NCI-H774 (cell line): Measurements from ENCODE around the gene CHCHD4.

ENCODE experiments used
- DNase-seq: peaks from one replicate; lab custom pipeline; 2025; lab: John Stamatoyannopoulos, UW

CHCHD4 gene

GRCh38 chr3:14150078-14150477 is 25.4 kb upstream of the CHCHD4 start:
- no peak for DNase-seq

- no peak for DNase-seq
These were observed 23.6 kb upstream of the CHCHD4 start for GRCh38 chr3:14148041-14148985.

GRCh38 chr3:14147617-14148016 is 22.9 kb upstream of the CHCHD4 start:
- DNase-seq = no peak

- no peak for DNase-seq
These were observed 22.4 kb upstream of the CHCHD4 start for GRCh38 chr3:14147066-14147435.

GRCh38 chr3:14146381-14147065 is 21.9 kb upstream of the CHCHD4 start:
- no peak for DNase-seq

- no peak for DNase-seq
These were observed 21.2 kb upstream of the CHCHD4 start for GRCh38 chr3:14145670-14146380.

- DNase-seq = no peak
These were observed 20.6 kb upstream of the CHCHD4 start for GRCh38 chr3:14145236-14145635.

- DNase-seq = peak; percentile 68
These were observed 19.9 kb upstream of the CHCHD4 start for GRCh38 chr3:14144423-14145075.

- no peak for DNase-seq
These were observed 18.9 kb upstream of the CHCHD4 start for GRCh38 chr3:14143271-14144225.

- no peak for DNase-seq
These were observed 18.0 kb upstream of the CHCHD4 start for GRCh38 chr3:14142567-14143270.

GRCh38 chr3:14141602-14142341 is 17.1 kb upstream of the CHCHD4 start:
- no peak for DNase-seq

GRCh38 chr3:14141144-14141543 is 16.5 kb upstream of the CHCHD4 start:
- DNase-seq = peak; percentile 11

GRCh38 chr3:14140668-14141067 is 16.0 kb upstream of the CHCHD4 start:
- DNase-seq = no peak

- no peak for DNase-seq
These were observed 15.1 kb upstream of the CHCHD4 start for GRCh38 chr3:14139771-14140170.

- DNase-seq = no peak
These were observed 14.4 kb upstream of the CHCHD4 start for GRCh38 chr3:14138878-14139655.

- no peak for DNase-seq
These were observed 13.6 kb upstream of the CHCHD4 start for GRCh38 chr3:14138109-14138877.

GRCh38 chr3:14137445-14137844 is 12.8 kb upstream of the CHCHD4 start:
- DNase-seq = no peak

GRCh38 chr3:14137004-14137403 is 12.3 kb upstream of the CHCHD4 start:
- no peak for DNase-seq
